Uterus (tissue), 4 donors: ENCODE data around the gene MMP17. TPM values are rescaled to one million over a fixed set of nuclear protein-coding genes. Genes with fewer than 3 reads are reported as not detected.

Source experiments
- DNase-seq, 2 donors: peaks; one replicate each; pipeline ENCODE4 v3.0.0-alpha.2; 2019 to 2020
- H3K27ac ChIP-seq, 2 donors: fragments of 200-600 bp; sonication (generic); 1 replicate in 1 of 2; 2 replicates in 1 of 2; pipeline ENCODE4 v1.5.1; 2016 to 2018
- H3K27me3 ChIP-seq, 2 donors: fragments of 200-600 bp; sonication (generic); one replicate each; pipeline ENCODE4 v1.5.1; 2018 to 2019; ENCODE audit warnings: control low read depth in 1 of 2
- H3K36me3 ChIP-seq, 2 donors: fragments of 200-600 bp; sonication (generic); one replicate each; pipeline ENCODE4 v1.5.1; 2019; ENCODE audit warnings: control low read depth in 1 of 2
- H3K4me1 ChIP-seq, 2 donors: fragments of 200-600 bp; sonication (generic); one replicate each; pipeline ENCODE4 v1.5.1; 2018 to 2019; ENCODE audit warnings: control low read depth in 1 of 2
- H3K4me3 ChIP-seq, 2 donors: fragments of 200-600 bp; sonication (generic); 1 replicate in 1 of 2; 2 replicates in 1 of 2; pipeline ENCODE4 v1.5.1; 2018 to 2019; ENCODE audit warnings: mild to moderate bottlenecking in 1 of 2
- H3K9me3 ChIP-seq, 2 donors: fragments of 200-600 bp; sonication (generic); one replicate each; pipeline ENCODE4 v1.5.1; 2019; ENCODE audit warnings: control low read depth in 1 of 2
- CTCF ChIP-seq, 4 experiments: fragments of 200-600 bp in 2 of 4; fragments of 450-650 bp in 2 of 4; sonication (generic) in 2 of 4; IDR thresholded peaks; one replicate each; pipeline ENCODE4 v1.5.1; 2016 to 2019; ENCODE audit warnings: antibody characterized with exemption in 4 of 4, mild to moderate bottlenecking in 2 of 4, moderate library complexity in 1 of 4
- POLR2A ChIP-seq, 2 donors: fragments of 450-650 bp; IDR thresholded peaks; one replicate each; pipeline ENCODE4 v1.6.1; 2016; ENCODE audit warnings: antibody characterized with exemption in 2 of 2, mild to moderate bottlenecking in 1 of 2, moderate library complexity in 1 of 2
- intact Hi-C: fragments of 100-400 bp; cut with DNase I; formaldehyde crosslinking; loops from one replicate; pipeline ENCODE4 v1.15.1; 2023; ENCODE audit warnings: low total_unique reads
- total RNA-seq, 4 donors: library from RNA; depleted of rRNA in 3 of 4; stranded (reverse); fragments of >200 nt in 3 of 4; gene quantifications; one replicate each; pipeline versions ENCODE4 v1.1.0 to v1.2.4, GENCODE V29; 2014 to 2023
- donor health status: DM: yes; HTN: yes; CAD: no.

MMP17 gene
- total RNA-seq, 4 donors from 2014 or later: 0.26 to 17.4 (median 5.0) TPM

GRCh38 chr12:131856366-131857097, 28.3 kb downstream of the MMP17 start:
- H3K27ac ChIP-seq: no peak overlapping the region
- no peaks in the 10 kb centered on the region for H3K4me1 ChIP-seq
- H3K9me3 ChIP-seq: no peaks in the 10 kb centered on the region
- H3K4me3 ChIP-seq: no peak overlapping the region
- intact Hi-C loops: no loop called here
- H3K36me3 ChIP-seq: no peaks in the 10 kb centered on the region
- no peaks in the 10 kb centered on the region for H3K27me3 ChIP-seq
- TF ChIP-seq POLR2A (IDR thresholded peaks at IDR 0.05) (no peak), CTCF (IDR thresholded peaks at IDR 0.05) (no peak)
- DNase-seq: no peak

- H3K27ac ChIP-seq: no peak overlapping the region
- intact Hi-C loops: no loop called here
- no peaks in the 10 kb centered on the region for H3K27me3 ChIP-seq
- no peaks in the 10 kb centered on the region for H3K9me3 ChIP-seq
- DNase-seq: no peak
- no peaks in the 10 kb centered on the region for H3K4me1 ChIP-seq
- no peak overlapping the region for H3K4me3 ChIP-seq
- no peak for TF ChIP-seq POLR2A (IDR thresholded peaks at IDR 0.05)
- TF ChIP-seq CTCF (IDR thresholded peaks at IDR 0.05): no peak
- no peaks in the 10 kb centered on the region for H3K36me3 ChIP-seq
Observed at GRCh38 chr12:131857908-131858850, 30.0 kb downstream of the MMP17 start.

GRCh38 chr12:131860472-131861260, 32.5 kb downstream of the MMP17 start:
- Histone ChIP-seq H3K27ac (no peak overlapping the region), H3K27me3 (no peaks in the 10 kb centered on the region), H3K4me3 (no peak overlapping the region), H3K36me3 (no peaks in the 10 kb centered on the region), H3K4me1 (no peaks in the 10 kb centered on the region), H3K9me3 (no peaks in the 10 kb centered on the region)
- no peak for DNase-seq
- TF ChIP-seq CTCF (IDR thresholded peaks at IDR 0.05): no peak
- no peak for TF ChIP-seq POLR2A (IDR thresholded peaks at IDR 0.05)
- intact Hi-C loops: no loop called here

GRCh38 chr12:131861261-131862083, 33.3 kb downstream of the MMP17 start:
- Histone ChIP-seq H3K27me3 (no peaks in the 10 kb centered on the region), H3K9me3 (no peaks in the 10 kb centered on the region), H3K4me3 (no peak overlapping the region), H3K27ac (no peak overlapping the region), H3K4me1 (no peaks in the 10 kb centered on the region), H3K36me3 (no peaks in the 10 kb centered on the region)
- intact Hi-C loops: no loop called here
- no peak for DNase-seq
- TF ChIP-seq POLR2A (IDR thresholded peaks at IDR 0.05) (no peak), CTCF (IDR thresholded peaks at IDR 0.05) (no peak)
